ENCODE data around the gene ZC3H12D.

- TF ChIP-seq CTCF (IDR thresholded peaks at IDR 0.05; ENCODE audit: low read length) (no peak), EZH2 (optimal IDR thresholded peaks at IDR 0.05; ENCODE audit: low read depth, low read length) (no peak), EZH2phosphoT487 (IDR thresholded peaks at IDR 0.05; ENCODE audit: low read length) (no peak)
Observed at GRCh38 chr6:149499066-149499465, 14.3 kb upstream of the ZC3H12D start.

Data from MM.1S (cell line).